Measurements from ENCODE around the gene OR6K3.

- TF ChIP-seq, protein P1, sequence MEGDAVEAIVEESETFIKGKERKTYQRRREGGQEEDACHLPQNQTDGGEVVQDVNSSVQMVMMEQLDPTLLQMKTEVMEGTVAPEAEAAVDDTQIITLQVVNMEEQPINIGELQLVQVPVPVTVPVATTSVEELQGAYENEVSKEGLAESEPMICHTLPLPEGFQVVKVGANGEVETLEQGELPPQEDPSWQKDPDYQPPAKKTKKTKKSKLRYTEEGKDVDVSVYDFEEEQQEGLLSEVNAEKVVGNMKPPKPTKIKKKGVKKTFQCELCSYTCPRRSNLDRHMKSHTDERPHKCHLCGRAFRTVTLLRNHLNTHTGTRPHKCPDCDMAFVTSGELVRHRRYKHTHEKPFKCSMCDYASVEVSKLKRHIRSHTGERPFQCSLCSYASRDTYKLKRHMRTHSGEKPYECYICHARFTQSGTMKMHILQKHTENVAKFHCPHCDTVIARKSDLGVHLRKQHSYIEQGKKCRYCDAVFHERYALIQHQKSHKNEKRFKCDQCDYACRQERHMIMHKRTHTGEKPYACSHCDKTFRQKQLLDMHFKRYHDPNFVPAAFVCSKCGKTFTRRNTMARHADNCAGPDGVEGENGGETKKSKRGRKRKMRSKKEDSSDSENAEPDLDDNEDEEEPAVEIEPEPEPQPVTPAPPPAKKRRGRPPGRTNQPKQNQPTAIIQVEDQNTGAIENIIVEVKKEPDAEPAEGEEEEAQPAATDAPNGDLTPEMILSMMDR (IDR thresholded peaks at IDR 0.05), result no peak
- TF ChIP-seq POLR2A (IDR thresholded peaks at IDR 0.05), result no peak
Observed at GRCh38 chr1:158711098-158711497, 9.4 kb downstream of the OR6K3 start.
